Upper lobe of left lung (tissue), 4 donors: ENCODE data around the gene STAG1.

Experiments
- CTCF ChIP-seq, 6 experiments: fragments of 450-650 bp in 4 of 6; fragments of 200-600 bp in 2 of 6; sonication (generic) in 2 of 6; IDR thresholded peaks; one replicate each; pipeline ENCODE4 v1.5.1; 2016 to 2019; ENCODE audit warnings: antibody characterized with exemption in 6 of 6
- POLR2A ChIP-seq, 4 donors: fragments of 450-650 bp; IDR thresholded peaks; one replicate each; pipeline ENCODE4 v1.5.1; 2016 to 2017; ENCODE audit warnings: antibody characterized with exemption in 4 of 4, mild to moderate bottlenecking in 2 of 4
- POLR2AphosphoS5 ChIP-seq, 2 donors: sonication (generic); formaldehyde crosslinking; IDR thresholded peaks; one replicate each; pipeline ENCODE4 v1.5.1; 2017; ENCODE audit warnings: antibody characterized with exemption in 2 of 2

GRCh38 chr3:136670166-136670565 is 82.0 kb downstream of the STAG1 start:
- TF ChIP-seq CTCF (IDR thresholded peaks at IDR 0.05) (no peak), POLR2A (IDR thresholded peaks at IDR 0.05) (no peak), POLR2AphosphoS5 (IDR thresholded peaks at IDR 0.05) (no peak)
